GM12864 (cell line): Measurements from ENCODE around the gene FBXW2.

Experiments used
- DNase-seq: peaks from one replicate; pipeline ENCODE4 v3.0.0-alpha.2; 2011; ENCODE audit warnings: low read depth
- H3K4me3 ChIP-seq: 2 replicates; pipeline ENCODE4 v1.5.1; 2011; ENCODE audit warnings: mild to moderate bottlenecking, low read depth, low read length, control low read depth
- CTCF ChIP-seq: IDR thresholded peaks from 2 replicates; pipeline ENCODE4 v1.5.1; 2011; ENCODE audit warnings: low read depth, mild to moderate bottlenecking, moderate library complexity, low read length, control low read depth, inconsistent platforms; ENCODE audit errors: missing control alignments

FBXW2 gene

GRCh38 chr9:120714088-120714845, 78.9 kb downstream of the FBXW2 start, which contains the start of gene MEGF9:
Gene MEGF9 (minus strand): TSS chr9:120714470. CDS start chr9:120714358, 112 bp downstream.
- TF ChIP-seq CTCF: no peak
- DNase-seq: peak; percentile 91
- H3K4me3 ChIP-seq: peak within 1 kb of the TSS; percentile 94

GRCh38 chr9:120713257-120714087, 79.7 kb downstream of the FBXW2 start:
- peak; percentile 17 for TF ChIP-seq CTCF
- no peak for DNase-seq
- peak overlapping the region; percentile 94 for H3K4me3 ChIP-seq

DNA sequence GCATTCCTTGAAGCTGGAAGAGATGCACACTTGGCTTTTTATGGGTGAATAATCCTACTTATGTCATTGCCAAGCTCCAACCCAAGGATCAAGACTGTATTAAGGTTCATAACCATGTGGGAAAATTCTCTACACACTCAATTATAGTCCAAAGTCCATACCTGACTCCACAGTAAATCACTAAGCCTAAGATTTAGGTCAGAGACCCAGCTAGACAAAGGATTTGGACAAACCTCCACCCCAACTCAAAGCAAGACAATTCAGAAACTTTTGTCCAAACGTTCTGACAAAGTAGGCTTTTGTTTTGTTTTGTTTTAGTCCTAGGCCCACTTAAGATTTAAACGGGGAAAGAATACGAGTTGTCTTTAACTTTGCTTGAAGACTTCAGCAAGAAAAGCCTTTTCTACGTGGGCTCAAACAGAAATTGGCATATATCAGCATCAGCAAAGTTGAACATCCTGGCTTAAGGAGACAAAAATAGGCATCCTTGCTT, 80.6 kb downstream of the FBXW2 start:
- no peak for TF ChIP-seq CTCF
- peak overlapping the region; percentile 94 for H3K4me3 ChIP-seq
- no peak for DNase-seq

DNA sequence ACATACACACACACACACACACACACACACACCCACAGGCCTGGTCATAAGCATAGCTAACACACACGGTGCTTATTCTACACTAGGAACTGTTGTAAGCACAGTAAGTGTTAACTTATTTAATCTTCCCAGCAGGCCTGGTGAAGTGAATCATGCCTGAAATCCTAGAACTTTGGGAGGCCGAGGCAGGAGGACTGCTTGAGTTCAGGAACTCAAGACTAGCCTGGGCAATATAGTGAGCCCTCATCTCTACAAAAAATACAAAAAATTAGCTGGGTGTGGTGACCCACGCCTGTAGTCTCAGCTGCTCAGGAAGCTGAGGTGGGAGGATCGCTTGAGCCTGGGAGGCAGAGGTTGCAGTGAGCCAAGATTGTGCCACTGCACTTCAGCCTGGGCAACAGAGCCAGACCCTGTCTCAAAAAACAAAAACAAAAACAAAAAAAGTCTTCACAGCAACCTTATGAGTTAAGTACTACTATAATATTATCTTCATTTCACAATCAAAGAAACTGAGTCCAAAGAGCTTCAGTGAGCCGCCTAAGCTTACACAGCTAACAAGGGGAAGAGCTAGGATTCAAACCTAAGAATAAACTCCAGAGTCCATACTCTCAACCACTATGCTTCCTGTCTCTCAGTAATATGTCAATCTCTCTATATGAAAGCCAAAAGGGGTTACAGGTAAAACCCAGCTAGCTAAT, 81.2 kb downstream of the FBXW2 start:
- no peak for DNase-seq
- TF ChIP-seq CTCF: no peak
- peak overlapping the region; percentile 94; the same call in 1 of the 2 replicates for H3K4me3 ChIP-seq

DNA sequence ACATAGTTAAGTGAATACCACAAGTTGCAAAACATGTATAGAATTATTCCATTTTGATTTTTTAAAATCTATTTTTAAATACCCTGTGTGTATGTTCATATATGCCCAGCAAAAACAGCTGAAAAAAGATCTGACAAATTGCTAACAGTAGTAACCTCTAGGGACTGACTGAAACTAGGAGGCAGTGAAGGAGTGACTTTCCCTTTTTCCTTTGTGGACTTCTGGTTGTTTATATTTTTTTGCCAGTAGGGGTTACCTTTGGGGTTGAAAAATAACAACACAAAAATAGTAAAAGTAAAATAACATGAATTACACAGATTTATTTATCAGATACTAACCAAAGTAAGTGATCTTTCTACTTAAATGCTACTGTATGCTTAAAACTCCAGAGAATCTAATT, 81.9 kb downstream of the FBXW2 start:
- no peak for TF ChIP-seq CTCF
- no peak for DNase-seq
- H3K4me3 ChIP-seq: no peak overlapping the region

- peak; percentile 70 for DNase-seq
- peak overlapping the region; percentile 54 for H3K4me3 ChIP-seq
- TF ChIP-seq CTCF: no peak
These were observed 82.9 kb downstream of the FBXW2 start for GRCh38 chr9:120710110-120710981.
